ENCODE data around the gene AP3B1.

The AP3B1 gene

GRCh38 chr5:78280261-78280660 lies 14.2 kb downstream of the AP3B1 start:
- no peak overlapping the region for H3K4me3 ChIP-seq (replicated peaks; ENCODE audit: insufficient read depth, low read length)
- TF ChIP-seq SPI1 (IDR thresholded peaks at IDR 0.05; ENCODE audit: borderline replicate concordance, low read depth) (no peak), POLR2AphosphoS5 (IDR thresholded peaks at IDR 0.05; ENCODE audit: low read depth) (no peak), REST (IDR thresholded peaks at IDR 0.05; ENCODE audit: insufficient replicate concordance, low read depth) (no peak), GABPA (IDR thresholded peaks at IDR 0.05; ENCODE audit: low read depth) (no peak)
- TF ChIP-seq, protein P1, sequence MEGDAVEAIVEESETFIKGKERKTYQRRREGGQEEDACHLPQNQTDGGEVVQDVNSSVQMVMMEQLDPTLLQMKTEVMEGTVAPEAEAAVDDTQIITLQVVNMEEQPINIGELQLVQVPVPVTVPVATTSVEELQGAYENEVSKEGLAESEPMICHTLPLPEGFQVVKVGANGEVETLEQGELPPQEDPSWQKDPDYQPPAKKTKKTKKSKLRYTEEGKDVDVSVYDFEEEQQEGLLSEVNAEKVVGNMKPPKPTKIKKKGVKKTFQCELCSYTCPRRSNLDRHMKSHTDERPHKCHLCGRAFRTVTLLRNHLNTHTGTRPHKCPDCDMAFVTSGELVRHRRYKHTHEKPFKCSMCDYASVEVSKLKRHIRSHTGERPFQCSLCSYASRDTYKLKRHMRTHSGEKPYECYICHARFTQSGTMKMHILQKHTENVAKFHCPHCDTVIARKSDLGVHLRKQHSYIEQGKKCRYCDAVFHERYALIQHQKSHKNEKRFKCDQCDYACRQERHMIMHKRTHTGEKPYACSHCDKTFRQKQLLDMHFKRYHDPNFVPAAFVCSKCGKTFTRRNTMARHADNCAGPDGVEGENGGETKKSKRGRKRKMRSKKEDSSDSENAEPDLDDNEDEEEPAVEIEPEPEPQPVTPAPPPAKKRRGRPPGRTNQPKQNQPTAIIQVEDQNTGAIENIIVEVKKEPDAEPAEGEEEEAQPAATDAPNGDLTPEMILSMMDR (IDR thresholded peaks at IDR 0.05; ENCODE audit: insufficient read depth, low read length) = no peak
- DNase-seq (ENCODE audit: low read depth in 1 of 2, low spot score in 1 of 2) = no peak
- no peak overlapping the region for H3K27ac ChIP-seq (replicated peaks)
- H3K27me3 ChIP-seq (ENCODE audit: insufficient read depth, poor library complexity, severe bottlenecking) = no peaks in the 10 kb centered on the region

DNA sequence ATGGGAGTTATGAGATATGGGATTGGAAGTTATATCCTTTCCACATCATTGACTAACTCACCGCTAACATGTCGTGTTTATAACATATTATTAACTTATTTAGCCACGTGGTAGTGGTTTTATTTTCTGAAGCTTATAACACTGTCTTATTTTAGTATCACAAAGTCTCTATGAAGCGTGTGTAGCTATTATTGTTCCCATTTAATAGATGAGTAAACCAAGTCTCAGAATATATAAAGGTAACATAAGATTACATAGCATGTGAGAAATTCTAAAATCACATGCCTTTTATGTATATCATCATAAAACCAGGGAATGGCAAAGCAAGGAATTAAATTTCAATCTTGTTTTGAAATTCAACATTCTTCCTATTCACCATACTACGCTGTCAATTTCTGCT lies 15.3 kb downstream of the AP3B1 start:
- H3K4me3 ChIP-seq (replicated peaks; ENCODE audit: insufficient read depth, low read length) = no peak overlapping the region
- H3K27me3 ChIP-seq (ENCODE audit: insufficient read depth, poor library complexity, severe bottlenecking) = no peaks in the 10 kb centered on the region
- no peak for DNase-seq (ENCODE audit: low read depth in 1 of 2, low spot score in 1 of 2)
- TF ChIP-seq GABPA (IDR thresholded peaks at IDR 0.05; ENCODE audit: low read depth) (no peak), REST (IDR thresholded peaks at IDR 0.05; ENCODE audit: insufficient replicate concordance, low read depth) (no peak), SPI1 (IDR thresholded peaks at IDR 0.05; ENCODE audit: borderline replicate concordance, low read depth) (no peak), POLR2AphosphoS5 (IDR thresholded peaks at IDR 0.05; ENCODE audit: low read depth) (no peak)
- TF ChIP-seq, protein P1 (IDR thresholded peaks at IDR 0.05; ENCODE audit: insufficient read depth, low read length) = no peak
- H3K27ac ChIP-seq (replicated peaks) = no peak overlapping the region

GRCh38 chr5:78277715-78278114 lies 16.8 kb downstream of the AP3B1 start:
- TF ChIP-seq POLR2AphosphoS5 (IDR thresholded peaks at IDR 0.05; ENCODE audit: low read depth) = no peak
- TF ChIP-seq, protein P1 (IDR thresholded peaks at IDR 0.05; ENCODE audit: insufficient read depth, low read length) = no peak
- TF ChIP-seq REST (IDR thresholded peaks at IDR 0.05; ENCODE audit: insufficient replicate concordance, low read depth) = no peak
- TF ChIP-seq SPI1 (IDR thresholded peaks at IDR 0.05; ENCODE audit: borderline replicate concordance, low read depth) = no peak
- TF ChIP-seq GABPA (IDR thresholded peaks at IDR 0.05; ENCODE audit: low read depth) = no peak
- no peak for DNase-seq (ENCODE audit: low read depth in 1 of 2, low spot score in 1 of 2)
- H3K27ac ChIP-seq (replicated peaks) = no peak overlapping the region
- H3K4me3 ChIP-seq (replicated peaks; ENCODE audit: insufficient read depth, low read length) = no peak overlapping the region
- H3K27me3 ChIP-seq (ENCODE audit: insufficient read depth, poor library complexity, severe bottlenecking) = no peaks in the 10 kb centered on the region
